Left ventricle myocardium inferior (tissue), 1 donor: ENCODE measurements around the gene C19orf53. TPM values are rescaled to one million over a fixed set of nuclear protein-coding genes. Genes with fewer than 3 reads are reported as not detected.
"Not testable (repeated sequence)": the region's sequence is repeated elsewhere in the genome, so short reads cannot be mapped to it uniquely, and the experiment has no call there.

Experiments
- DNase-seq: peaks from one replicate; pipeline ENCODE4 v3.0.0-alpha.2; 2020
- H3K27ac ChIP-seq: fragments of 200-600 bp; replicated peaks from 2 replicates; pipeline ENCODE4 v1.8.0; 2021
- H3K27me3 ChIP-seq: fragments of 200-600 bp; 2 replicates; pipeline ENCODE4 v1.8.0; 2021; ENCODE audit warnings: low read depth
- H3K36me3 ChIP-seq: fragments of 200-600 bp; 2 replicates; pipeline ENCODE4 v1.8.0; 2021
- H3K4me1 ChIP-seq: fragments of 200-600 bp; 2 replicates; pipeline ENCODE4 v1.8.0; 2021
- H3K4me3 ChIP-seq: fragments of 200-600 bp; 2 replicates; pipeline ENCODE4 v1.8.0; 2021; ENCODE audit warnings: mild to moderate bottlenecking, moderate library complexity
- H3K9me3 ChIP-seq: fragments of 200-600 bp; replicated peaks from 2 replicates; pipeline ENCODE4 v1.8.0; 2021
- CTCF ChIP-seq: fragments of 200-600 bp; IDR thresholded peaks from 2 replicates; pipeline ENCODE4 v1.8.0; 2021; ENCODE audit warnings: antibody characterized with exemption, mild to moderate bottlenecking, borderline replicate concordance
- intact Hi-C: fragments of 100-400 bp; cut with micrococcal nuclease; formaldehyde crosslinking; loops from one replicate; pipeline ENCODE4 v1.11.0; 2022
- total RNA-seq: library from RNA; stranded (reverse); fragmentation: NEBNext Ultra II Directional; extraction: Animal tissue kit (Norgen Biotek cat#: 25700); gene quantifications from one replicate; pipeline ENCODE4 v1.2.1, GENCODE V29; 2021
- donor health status: DM: no; HTN: yes; CAD: no; lungs with severe emphysema.

C19orf53 gene
- total RNA-seq, 1 donor from 2014 or later, result 97.7 TPM

GRCh38 chr19:13784731-13785452 is 10.6 kb downstream of the C19orf53 start:
- Histone ChIP-seq H3K4me3 (no peak overlapping the region), H3K27me3 (no peaks in the 10 kb centered on the region), H3K27ac (peak overlapping the region; percentile 19), H3K9me3 (no peaks in the 10 kb centered on the region), H3K36me3 (no peaks in the 10 kb centered on the region), H3K4me1 (peaks cover 32% of the 10 kb centered on the region)
- intact Hi-C loops, result loop anchor here (10.0 kb wide), 1 partner anchor 80 kb away; no protein-coding TSS in a partner anchor
- peak; percentile 71 for DNase-seq
- peak; percentile 74 for TF ChIP-seq CTCF

GRCh38 chr19:13788991-13789390 is 14.7 kb downstream of the C19orf53 start:
- no peaks in the 10 kb centered on the region for H3K27me3 ChIP-seq
- TF ChIP-seq CTCF, result no peak
- no peaks in the 10 kb centered on the region for H3K9me3 ChIP-seq
- H3K27ac ChIP-seq, result peak overlapping the region; percentile 80
- H3K4me3 ChIP-seq, result no peak overlapping the region
- no peak for DNase-seq
- H3K36me3 ChIP-seq, result no peaks in the 10 kb centered on the region
- peaks cover 19% of the 10 kb centered on the region for H3K4me1 ChIP-seq
- intact Hi-C loops, result loop anchor here (10.0 kb wide), 1 partner anchor 76 kb away; no protein-coding TSS in a partner anchor

DNA sequence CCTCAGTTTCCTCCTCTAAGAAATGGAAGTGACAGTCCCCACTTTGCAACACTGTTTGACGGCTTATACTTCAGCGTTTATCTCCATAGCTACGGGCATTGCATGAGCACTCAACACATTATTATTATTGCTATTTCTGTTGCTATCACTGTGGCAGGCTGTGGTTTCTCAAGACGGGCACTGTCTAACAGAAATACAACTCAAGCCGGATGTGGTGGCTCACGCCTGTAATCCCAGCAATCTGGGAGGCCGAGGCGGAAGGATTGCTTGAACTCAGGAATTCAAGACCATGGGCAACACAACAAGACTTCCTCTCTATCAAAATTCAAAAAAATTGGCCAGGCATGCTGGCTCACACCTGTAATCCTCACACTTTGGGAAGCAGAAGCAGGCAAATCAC is 16.1 kb downstream of the C19orf53 start:
- H3K9me3 ChIP-seq, result no peaks in the 10 kb centered on the region
- intact Hi-C loops, result no loop called here
- H3K27me3 ChIP-seq, result no peaks in the 10 kb centered on the region
- no peaks in the 10 kb centered on the region for H3K36me3 ChIP-seq
- no peak overlapping the region for H3K4me3 ChIP-seq
- no peak for DNase-seq
- no peak overlapping the region for H3K27ac ChIP-seq
- H3K4me1 ChIP-seq, result peaks cover 17% of the 10 kb centered on the region
- TF ChIP-seq CTCF, result no peak

- H3K27me3 ChIP-seq, intact Hi-C loops, H3K4me3 ChIP-seq, DNase-seq, H3K9me3 ChIP-seq, H3K36me3 ChIP-seq: not testable (repeated sequence)
- peak overlapping the region; percentile 95 for H3K27ac ChIP-seq
- H3K4me1 ChIP-seq, result peaks cover 34% of the 10 kb centered on the region
Observed at GRCh38 chr19:13793317-13793716, 19.1 kb downstream of the C19orf53 start.

- Histone ChIP-seq H3K9me3 (no peaks in the 10 kb centered on the region), H3K36me3 (no peaks in the 10 kb centered on the region), H3K4me1 (peaks cover 31% of the 10 kb centered on the region), H3K4me3 (peak overlapping the region; percentile 82), H3K27me3 (no peaks in the 10 kb centered on the region), H3K27ac (peak overlapping the region; percentile 95)
- intact Hi-C loops, result no loop called here
- TF ChIP-seq CTCF, result no peak
- peak; percentile 83 for DNase-seq
Observed at GRCh38 chr19:13794398-13794756, 20.1 kb downstream of the C19orf53 start.

DNA sequence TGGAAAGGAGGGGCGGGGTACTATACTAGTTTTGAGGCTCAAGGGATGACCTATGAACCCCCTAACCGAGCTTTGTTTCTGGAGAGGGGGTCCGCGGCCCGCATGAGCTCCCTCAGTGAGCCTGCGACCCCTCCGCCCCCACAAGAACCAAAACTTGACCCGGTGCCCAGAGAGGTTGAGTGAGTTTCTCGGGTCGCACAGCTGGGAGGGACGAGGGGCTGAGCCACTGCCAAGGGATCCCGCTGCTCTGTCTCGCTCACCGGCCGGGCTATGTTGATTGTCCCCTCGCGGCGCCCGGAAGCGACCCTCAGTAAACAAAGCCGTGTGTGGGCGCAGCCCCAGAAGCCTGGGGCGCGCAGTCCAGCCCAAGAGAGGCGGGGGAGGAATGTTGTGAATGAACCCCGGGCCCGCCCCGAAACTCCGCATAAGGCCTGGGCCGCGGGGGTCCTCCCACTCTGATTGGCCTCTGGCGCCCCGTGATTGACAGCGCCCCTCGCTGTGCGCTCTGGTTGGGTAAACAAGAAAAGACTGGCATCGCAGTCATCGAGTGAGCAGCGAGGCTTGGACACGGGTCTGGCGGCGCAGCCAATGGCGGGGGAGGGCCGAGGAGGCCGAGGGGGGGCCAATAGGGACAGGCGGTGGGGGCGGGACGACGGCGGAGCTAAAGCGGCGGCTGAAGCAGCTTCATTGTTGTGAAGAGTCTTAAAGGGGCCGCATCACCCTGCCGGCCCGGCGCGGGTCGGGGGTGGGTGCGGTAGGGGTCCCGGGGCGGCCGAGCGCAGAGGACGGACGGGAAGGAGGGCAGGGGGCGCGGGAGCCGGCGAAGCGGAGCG is 20.7 kb downstream of the C19orf53 start, which contains the start of gene ZSWIM4:
Gene ZSWIM4, plus strand, starts transcription at position 687 of the 833 bp plus-strand sequence. CDS start 206 bp downstream, outside the sequence.
- Histone ChIP-seq H3K4me1 (peaks cover 31% of the 10 kb centered on the region), H3K27me3 (no peaks in the 10 kb centered on the region), H3K9me3 (no peaks in the 10 kb centered on the region), H3K4me3 (peak within 1 kb of the TSS; percentile 82), H3K27ac (peak within 1 kb of the TSS; percentile 95), H3K36me3 (no peaks in the 10 kb centered on the region)
- peak; percentile 99 for DNase-seq
- no peak for TF ChIP-seq CTCF
- intact Hi-C loops, result no loop called here
